ACHN (cell line): Measurements from ENCODE around the gene STK32C.
"Not testable (repeated sequence)": the region's sequence is repeated elsewhere in the genome, so short reads cannot be mapped to it uniquely, and the experiment has no call there.

Source experiments
- DNase-seq: peaks from one replicate; pipeline ENCODE4 v3.0.0-alpha.2; 2015
- in situ Hi-C: cut with HindIII; loops from 2 replicates; pipeline ENCODE4 v1.10.0; 2017; ENCODE audit warnings: low sequenced_read_pairs, low pct_ligation_motif_present, low pct_unique_long_range_greater_than_20kb

STK32C gene

DNA sequence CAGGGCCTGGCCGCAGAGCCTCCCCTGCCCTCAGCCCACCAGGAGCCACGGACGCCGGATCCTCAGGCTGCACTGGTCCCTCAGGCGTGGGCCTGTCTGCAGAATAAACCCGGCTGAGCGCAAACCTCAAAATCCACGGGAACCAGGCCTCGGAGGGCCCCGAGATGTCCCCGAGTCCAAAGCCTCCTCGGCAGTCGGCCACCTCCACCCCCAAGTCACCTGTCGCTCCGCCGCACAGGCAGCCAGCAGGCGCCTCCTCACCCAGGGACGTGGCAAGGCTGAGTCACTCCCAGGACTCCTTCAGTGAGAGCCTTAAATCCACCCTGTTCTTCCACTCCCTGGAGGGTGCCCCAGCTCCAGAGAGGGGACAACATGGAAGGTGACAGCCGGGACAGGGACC, 33.2 kb downstream of the STK32C start:
- in situ Hi-C loops, result no loop called here
- DNase-seq, result no peak

DNA sequence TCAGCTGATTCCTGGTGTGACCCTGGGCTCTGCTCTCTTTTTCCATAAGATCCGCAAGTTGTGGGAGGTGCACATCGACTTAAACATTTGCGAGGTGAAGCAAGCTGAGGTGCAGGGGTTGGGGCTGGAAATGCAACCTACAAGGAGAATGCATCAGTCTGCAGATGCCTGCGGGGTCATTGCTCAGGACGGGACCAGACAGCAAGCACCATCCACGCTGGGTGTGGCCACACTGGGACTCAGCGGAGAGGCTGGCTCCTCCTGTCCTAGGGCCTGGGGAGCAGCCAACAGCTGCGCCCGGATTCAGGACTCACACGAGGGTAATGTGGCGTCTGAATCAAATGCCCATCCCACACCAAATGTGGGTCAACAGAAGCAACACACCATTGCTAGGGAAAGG, 33.8 kb downstream of the STK32C start:
- in situ Hi-C loops, result no loop called here
- DNase-seq, result no peak

DNA sequence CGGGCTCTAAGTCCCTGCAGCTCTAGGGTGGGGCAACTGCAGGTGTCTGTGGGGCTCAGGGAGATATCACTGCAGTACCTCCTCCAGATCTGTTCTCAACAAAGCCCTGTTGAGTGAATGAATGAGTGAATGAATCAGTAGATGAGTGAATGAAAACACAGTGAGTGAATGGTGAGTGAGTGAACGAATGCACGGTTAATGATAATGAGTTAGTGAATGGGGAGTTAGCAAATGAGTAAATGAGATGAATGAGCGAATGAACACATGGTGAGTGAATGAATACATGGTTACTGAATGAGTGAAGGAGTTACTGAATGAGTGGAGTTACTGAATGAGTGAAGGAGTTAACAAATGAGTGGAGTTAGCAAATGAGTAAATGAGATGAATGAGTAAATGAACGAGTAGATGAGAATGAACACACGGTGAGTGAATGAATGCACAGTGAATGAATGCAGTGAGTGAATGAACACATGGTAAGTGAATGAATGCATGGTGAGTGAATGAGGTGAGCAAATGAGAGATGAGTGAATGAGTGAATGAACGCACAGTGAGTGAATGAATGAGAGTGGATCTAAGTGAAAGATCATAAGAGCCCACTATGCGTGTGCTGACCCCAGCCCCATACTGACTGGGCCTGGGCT, 34.3 kb downstream of the STK32C start:
- no peak for DNase-seq
- in situ Hi-C loops, result no loop called here

DNA sequence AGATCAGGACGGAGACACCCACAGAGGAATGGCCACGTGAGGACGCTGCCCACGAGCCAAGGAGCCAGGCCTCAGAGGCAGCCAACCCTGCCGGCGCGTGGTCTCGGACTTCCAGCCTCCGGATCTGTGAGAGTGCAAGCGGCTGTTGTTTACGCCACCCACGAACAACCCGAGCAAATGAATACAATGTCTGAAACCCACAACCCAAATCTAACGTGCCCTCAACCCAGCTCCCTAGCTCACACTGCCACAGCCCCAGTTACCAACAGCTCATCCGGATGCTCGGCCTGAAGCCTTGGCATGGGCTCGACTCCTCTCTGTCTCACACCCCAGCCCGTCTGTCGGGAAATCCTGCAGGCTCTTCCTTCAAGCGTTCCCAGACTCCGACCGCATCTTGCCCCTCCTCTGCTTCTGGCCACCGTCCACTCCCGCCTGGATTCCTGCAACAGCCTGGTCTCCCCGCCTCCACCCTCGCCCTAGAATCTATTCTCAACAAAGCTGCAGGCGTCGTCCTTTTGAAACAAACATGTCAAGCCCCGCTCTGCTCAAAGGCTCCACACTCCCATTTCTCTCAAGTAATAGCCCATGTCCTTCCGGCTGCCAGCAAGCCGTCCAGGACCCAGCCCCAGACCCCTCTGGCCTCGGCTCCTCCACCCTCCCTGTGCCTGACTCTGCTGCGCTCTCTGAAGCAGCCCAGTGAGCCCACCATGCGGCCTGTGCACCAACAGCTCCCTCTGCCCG, 35.3 kb downstream of the STK32C start:
- no peak for DNase-seq
- in situ Hi-C loops, result no loop called here

DNA sequence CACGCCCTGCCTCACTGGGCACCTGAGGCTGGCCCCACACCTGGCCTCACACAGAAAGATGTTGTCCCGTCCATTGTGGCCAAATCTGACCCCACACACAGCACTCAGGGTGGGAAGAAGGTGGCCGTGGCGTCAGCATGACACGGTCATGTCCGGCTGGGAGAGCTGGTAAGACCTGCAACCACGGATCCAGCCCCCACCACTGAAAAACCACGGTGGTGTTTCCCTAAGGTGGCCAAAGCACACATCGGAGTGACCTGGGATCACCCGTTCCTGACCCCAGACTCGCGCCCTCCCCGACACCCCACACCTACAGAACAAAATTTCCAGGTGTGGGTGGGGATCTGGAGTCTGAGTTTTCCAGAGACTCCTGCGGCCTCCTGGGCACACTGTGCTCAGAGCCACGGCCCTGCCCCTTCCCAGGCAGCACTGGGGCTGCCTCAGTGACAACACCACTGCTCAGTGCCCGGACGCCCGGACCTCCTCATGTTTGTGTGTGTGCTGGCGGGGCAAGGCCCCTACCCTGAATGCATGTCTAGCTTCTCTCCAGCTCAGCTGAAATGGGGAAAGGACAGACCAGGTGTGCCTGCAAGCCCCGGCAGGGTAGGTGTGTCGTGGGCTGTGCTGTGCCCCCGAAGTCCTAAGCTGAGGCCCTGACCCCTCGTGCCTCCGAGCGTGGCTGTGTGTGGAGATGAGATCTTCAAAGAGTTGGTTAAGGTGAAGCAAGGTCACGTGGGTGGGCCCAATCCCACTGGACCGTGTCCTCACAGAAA, 36.1 kb downstream of the STK32C start:
- DNase-seq, result no peak
- in situ Hi-C loops, result no loop called here

DNA sequence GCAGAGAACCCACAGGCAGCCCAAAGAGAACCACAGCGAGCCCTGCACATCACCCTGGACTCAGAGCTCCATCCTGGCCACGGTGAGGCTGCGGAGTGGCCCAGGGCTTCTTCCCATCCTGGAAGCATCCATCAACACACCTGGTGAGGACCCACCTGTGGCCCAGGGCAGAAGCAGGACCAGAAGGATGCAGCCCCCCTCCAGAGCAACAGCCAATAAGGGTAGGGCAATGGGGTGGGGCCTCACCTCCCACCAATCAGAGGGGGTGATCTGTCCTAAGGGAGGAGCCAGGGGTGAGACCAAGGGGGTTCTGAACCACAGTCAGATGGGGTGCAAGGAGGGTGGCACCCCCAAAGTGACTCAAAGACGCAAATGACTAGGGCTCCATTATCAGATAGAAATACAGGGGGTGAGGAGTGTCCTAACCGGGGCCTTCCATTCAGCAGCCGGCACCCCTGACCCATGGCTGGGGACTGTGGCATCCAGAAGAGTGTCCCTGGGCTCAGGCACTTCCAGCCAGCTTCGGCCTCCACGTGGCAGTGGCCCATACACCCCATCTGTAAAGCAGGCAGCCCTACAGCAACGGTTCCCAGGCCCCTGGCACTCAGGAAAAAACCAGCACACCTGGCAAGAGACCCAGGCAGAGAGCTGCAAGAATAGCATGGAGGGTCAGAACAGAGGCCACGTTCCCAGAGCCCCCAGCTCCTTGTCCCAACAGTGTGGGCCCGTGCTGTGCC, 36.9 kb downstream of the STK32C start:
- in situ Hi-C loops, result no loop called here
- DNase-seq, result no peak

DNA sequence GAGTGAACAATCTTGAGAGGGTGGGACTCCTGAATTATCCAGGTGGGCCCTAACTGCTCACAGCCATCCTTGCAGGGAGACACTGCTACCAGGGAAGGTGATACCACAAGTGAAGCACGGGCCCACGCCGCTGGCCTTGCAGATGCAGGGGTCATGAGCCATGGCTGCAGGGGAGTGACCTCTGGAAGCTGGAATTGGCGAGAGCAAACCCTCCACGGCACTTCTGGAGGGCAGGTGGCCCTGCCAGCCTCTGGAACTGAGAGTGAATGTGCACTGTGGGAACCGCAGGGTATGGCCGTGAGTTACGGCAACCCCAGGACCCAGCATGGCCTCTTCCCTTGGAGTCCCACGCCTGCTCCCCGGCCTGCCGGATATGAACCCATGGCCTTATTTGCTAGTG, 37.5 kb downstream of the STK32C start:
- no peak for DNase-seq
- in situ Hi-C loops, result no loop called here

DNA sequence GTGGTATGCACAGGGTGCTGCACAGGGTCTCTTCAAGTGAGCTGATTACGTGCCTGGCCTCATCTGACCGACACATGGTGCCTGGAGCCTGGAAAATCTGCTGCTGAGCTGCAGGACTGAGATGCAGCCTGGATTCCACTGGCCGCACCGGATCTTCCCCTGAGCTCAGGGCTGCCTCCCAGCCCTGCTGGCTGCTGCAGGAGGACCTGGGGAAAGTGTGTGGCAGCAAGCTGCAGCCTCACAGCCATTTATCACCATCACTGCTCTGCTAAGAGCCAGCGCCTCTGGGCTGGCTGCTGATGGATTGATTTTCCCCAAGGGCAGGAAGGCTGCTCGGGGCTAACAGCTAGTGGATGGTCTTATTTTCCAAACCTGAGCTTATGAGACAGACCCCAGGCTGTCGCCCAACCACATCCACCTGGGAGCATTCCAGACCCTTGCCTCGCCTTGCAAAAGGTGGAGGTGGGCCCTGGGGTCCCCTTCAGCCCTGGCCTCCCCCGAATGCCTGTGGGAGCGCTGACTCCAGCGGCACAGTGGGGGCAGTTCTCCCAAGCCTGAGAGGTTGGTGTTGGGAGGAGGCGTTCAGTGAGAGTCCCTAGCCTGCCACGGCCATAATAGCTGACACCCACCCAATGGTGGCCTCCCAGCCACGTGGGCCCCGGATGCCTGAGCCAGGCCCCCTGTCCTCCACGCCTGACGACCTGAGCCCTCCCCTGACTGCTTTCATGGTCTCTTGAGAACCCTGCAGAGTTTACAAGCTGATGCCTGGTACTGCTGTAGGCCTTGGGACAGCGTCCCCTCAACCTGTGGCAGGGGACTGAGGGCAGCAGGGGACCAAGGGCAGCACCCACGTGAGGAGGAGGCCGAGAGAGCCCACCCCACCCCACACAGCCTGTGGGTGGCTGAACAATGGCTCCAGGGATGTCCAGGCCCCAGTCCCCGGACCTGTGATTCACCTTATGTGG, 38.2 kb downstream of the STK32C start:
- in situ Hi-C loops, result no loop called here
- no peak for DNase-seq

DNA sequence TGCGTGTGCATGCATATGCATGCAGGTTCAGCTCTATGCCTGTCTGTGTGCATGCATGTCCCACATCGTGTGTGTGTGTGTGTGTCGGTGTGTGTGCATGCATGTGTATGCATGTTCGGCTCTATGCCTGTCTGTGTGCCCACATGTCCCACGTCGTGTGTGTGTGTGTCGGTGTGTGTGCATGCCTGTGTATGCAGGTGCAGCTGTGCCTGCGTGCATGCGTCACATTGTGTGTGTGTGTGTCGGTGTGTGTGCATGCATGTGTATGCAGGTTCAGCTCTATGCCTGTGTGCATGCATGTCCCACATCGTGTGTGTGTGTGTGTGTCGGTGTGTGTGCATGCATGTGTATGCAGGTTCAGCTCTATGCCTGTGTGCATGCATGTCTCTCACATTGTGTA, 39.8 kb downstream of the STK32C start:
- DNase-seq, in situ Hi-C loops: not testable (repeated sequence)

DNA sequence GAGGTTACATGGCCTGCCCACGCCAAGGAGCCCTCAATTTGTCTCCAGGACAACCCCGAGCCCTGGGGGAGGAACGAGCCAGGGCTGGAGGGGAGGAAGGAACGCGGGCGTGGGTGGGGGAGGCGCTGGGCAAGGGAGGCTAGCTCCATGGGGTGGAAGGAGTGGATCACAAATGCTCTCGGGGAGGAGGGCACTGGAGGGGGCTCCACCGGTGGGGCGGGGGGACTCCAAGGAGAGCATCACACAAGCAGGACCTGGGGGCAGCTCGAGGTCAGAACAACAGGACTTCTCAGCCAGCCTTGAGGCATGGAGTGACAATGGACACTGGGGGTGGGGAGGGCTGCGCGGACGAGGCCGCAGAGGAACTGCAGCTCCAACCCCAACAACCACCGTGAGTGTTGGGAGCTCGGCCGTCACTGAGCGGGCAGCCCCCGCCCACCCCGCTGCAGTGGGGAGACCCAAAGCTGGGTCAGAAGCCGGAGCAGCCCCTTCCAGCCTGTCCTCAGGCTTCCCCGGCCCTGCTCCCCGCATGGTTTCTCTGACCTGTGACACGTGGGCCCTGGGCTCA, 41.1 kb downstream of the STK32C start:
- in situ Hi-C loops, result no loop called here
- no peak for DNase-seq

DNA sequence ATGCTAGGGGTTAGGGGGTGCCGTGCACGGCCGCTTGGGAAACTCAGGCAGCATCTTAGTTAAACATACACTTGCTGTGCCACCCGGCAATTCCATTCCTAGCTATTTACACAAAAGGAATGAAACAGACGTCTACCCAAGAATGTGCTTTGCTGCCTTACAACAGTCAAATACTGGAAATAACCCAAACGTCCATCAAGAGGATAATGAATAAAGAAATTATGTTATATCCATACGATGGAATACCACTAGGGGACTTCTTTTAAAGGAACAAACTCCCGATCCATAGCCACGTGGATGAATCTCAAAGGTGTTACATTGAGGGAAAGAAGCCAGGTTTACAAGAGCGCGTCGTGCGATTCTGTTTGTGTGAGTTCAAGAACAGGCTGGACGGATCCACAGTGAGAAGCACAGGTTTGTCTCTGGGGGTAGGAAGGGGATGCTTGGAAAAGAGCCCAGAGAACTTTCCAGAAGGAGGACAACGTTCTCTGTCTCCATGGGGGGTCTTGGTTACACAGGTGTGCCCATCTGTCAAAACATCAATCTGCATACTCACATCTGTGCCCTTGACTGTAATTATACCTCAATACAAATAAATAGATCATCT, 41.8 kb downstream of the STK32C start:
- DNase-seq, result peak; percentile 36
- in situ Hi-C loops, result no loop called here

DNA sequence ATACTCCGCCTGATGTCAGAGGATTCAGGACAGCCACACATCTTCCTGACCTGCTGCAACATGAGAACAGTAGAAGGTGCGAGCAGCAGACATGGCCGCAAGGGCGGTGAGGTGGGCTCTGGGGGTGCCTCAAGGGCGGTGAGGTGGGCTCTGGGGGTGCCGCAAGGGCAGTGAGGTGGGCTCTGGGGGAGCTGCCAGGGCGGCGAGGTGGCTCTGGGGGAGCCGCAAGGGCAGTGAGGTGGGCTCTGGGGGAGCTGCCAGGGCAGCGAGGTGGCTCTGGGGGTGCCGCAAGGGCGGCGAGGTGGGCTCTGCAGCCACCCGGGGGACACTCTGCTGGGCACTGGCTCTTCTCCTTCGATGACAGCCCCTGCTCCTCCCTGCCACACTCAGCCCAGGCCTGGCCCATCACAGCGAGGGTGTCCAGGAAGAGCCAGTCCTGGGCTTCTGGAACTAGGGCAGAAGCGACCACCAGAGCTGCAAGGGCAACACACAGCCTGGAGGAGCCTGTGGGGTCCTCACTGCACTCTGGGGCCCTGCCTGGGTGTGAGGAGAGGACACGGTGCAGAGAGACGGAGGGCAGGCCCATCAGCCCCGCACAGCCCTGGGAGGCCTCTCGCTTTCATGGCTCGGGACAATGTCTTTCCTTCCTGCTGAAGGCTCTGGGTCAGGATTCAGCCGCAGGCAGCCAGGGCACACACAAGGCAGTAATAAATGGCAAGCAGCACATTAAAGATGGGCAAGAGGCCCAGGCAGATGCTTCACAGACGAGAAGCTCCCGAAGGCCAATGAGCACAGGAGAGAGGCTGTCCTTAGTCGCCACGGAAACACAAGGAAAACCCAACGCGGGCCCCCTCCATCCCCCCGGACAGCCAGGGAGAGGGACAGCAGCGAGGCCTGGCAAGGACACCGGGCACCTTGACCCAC, 42.5 kb downstream of the STK32C start:
- in situ Hi-C loops, result no loop called here
- DNase-seq, result no peak

DNA sequence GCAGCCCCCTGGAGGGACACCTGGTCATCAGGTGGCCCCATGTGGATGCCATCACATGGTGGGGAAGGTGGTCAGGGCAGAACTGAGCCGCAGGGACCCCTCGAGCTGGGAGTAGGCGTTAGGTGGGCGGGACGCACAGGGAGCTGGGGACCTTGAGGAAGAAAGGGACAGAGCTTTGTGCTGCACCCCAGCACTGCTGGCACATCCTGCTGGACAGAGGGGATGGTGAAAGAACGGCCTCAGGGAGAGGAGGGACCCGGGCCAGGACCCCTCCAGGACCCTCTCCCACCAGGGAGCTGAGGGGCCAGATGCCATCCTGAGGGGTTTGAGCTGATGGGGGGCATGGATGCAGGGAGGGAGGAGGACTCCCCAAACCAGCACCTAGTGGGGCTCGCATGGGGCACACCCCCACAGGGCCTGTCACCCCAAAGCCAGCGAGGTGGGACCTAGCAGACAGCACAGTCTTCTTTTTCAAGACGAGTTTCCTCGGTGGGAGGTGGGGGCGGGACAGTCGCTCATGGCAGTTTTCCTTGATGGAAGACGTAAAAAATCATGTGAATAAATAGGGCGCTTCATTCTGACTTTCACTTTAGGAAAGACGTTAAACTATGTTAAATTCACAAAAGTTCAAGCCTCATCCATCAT, 43.3 kb downstream of the STK32C start:
- in situ Hi-C loops, result no loop called here
- DNase-seq, result no peak

DNA sequence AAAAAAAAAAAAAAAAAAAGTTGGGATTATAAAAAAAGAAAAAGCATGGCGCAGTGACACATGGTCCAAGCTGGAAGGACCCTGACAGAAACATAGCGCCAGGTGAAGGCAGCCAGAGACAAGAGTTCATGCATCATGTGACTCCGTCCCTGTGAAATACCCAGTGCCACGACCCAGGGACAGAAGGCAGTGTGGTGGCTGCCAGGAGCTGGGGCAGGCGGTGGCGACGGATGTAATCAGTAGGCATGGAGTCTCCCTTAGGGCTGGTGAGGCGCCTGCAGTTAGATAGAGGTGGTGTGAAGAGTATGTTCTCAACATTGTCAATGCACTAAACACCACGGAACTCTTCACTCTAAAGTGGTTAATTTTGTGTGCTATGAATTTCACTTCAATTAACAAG, 43.9 kb downstream of the STK32C start:
- no peak for DNase-seq
- in situ Hi-C loops, result no loop called here

DNA sequence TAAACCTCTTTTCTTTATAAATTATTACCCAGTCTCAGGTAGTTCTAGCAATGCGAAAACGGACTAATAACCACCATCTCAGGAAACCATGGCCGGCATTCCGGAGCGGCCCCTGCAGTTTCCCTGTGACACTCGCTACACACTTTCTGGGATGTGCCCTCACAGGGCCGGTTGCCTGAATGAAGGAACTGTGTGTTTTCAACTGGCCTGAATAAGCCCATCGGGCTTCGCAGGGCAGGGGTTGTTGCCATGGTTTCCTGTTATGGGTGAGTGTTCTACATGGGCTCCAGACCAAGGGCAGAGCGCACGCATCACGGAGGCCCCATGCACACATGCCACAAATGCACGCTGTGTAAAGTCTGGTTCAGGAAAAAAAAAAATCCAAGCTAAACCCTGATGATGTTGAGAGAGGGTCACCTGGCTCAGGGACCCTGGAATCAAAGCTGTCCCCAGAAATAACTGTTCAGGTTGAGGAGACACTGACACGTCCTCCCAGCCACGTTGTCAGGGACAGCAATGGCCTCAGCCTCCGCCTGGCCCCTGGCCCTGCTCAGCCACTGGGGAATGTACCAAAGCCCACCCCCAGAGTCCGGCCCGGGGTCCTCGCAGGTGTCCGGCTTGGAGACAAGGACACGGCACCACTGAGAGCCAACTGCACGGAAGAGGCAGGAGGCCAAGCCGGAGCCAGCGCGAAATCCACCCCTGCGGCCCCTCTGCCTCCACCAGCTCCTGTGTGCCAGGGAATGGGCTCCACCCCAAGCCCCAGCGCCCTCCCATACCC, 47.9 kb downstream of the STK32C start:
- in situ Hi-C loops, result no loop called here
- DNase-seq, result no peak
